Ovary (tissue), 3 donors: ENCODE results near the gene ARL17A.
"Not testable (repeated sequence)": the region's sequence is repeated elsewhere in the genome, so short reads cannot be mapped to it uniquely, and the experiment has no call there.

ENCODE experiments used
- CTCF ChIP-seq, 3 donors: fragments of 450-650 bp in 2 of 3; fragments of 200-600 bp in 1 of 3; IDR thresholded peaks; one replicate each; pipeline versions ENCODE4 v1.5.1 to v1.8.0; 2016 to 2022; ENCODE audit warnings: antibody characterized with exemption in 3 of 3, mild to moderate bottlenecking in 1 of 3
- POLR2A ChIP-seq: fragments of 450-650 bp; IDR thresholded peaks from one replicate; pipeline ENCODE4 v1.6.1; 2017; ENCODE audit warnings: antibody characterized with exemption, mild to moderate bottlenecking, moderate library complexity
- donor health status: DM: no; HTN: no; CAD: no.

GRCh38 chr17:46512168-46512567, 67.3 kb downstream of the ARL17A start, which contains the start of gene LRRC37A2:
- TF ChIP-seq CTCF (IDR thresholded peaks at IDR 0.05); POLR2A: not testable (repeated sequence)
